GM19238 (cell line): ENCODE data around the gene BET1L.
A peak's percentile ranks its signal among the peaks of the same experiment; 100 is the strongest.

ENCODE experiments used
- DNase-seq: peaks from one replicate; pipeline ENCODE4 v3.0.0; 2011; ENCODE audit warnings: low spot score; ENCODE audit not compliant: insufficient read length

The BET1L gene

GRCh38 chr11:210122-210802, 3.1 kb upstream of the BET1L start:
- DNase-seq, result no peak

GRCh38 chr11:209275-210121, 2.3 kb upstream of the BET1L start:
- DNase-seq, result no peak

- DNase-seq, result no peak
These were observed 1.7 kb upstream of the BET1L start for GRCh38 chr11:208917-209260.

- DNase-seq, result peak; percentile 90
These were observed 1.1 kb upstream of the BET1L start for GRCh38 chr11:208181-208916.

- DNase-seq, result peak; percentile 23
These were observed 623 bp upstream of the BET1L start for GRCh38 chr11:207863-208180.

GRCh38 chr11:206526-207207, 532 bp downstream of the BET1L start:
- peak; percentile 40 for DNase-seq

- no peak for DNase-seq
These were observed 1.2 kb downstream of the BET1L start for GRCh38 chr11:206002-206384.

GRCh38 chr11:205221-206001, 1.8 kb downstream of the BET1L start:
- DNase-seq, result no peak

GRCh38 chr11:204587-205109, 2.6 kb downstream of the BET1L start:
- DNase-seq, result no peak

- DNase-seq, result no peak
These were observed 3.1 kb downstream of the BET1L start for GRCh38 chr11:203945-204586.

- no peak for DNase-seq
These were observed 3.9 kb downstream of the BET1L start for GRCh38 chr11:203056-203944.

GRCh38 chr11:202490-202889, 4.7 kb downstream of the BET1L start:
- no peak for DNase-seq

GRCh38 chr11:201966-202365, 5.2 kb downstream of the BET1L start:
- no peak for DNase-seq

GRCh38 chr11:200224-201003, 6.8 kb downstream of the BET1L start:
- DNase-seq, result no peak

- DNase-seq, result no peak
These were observed 7.4 kb downstream of the BET1L start for GRCh38 chr11:199782-200181.

GRCh38 chr11:199004-199581, 8.1 kb downstream of the BET1L start:
- DNase-seq, result no peak

GRCh38 chr11:198236-198806, 8.9 kb downstream of the BET1L start:
- no peak for DNase-seq

- DNase-seq, result no peak
These were observed 9.4 kb downstream of the BET1L start for GRCh38 chr11:197741-198235.
